HG02840 (cell line): Measurements from ENCODE around the gene GPR22.

Source experiments
- ATAC-seq: cut with Tn5 transposase; IDR thresholded peaks from one replicate; pipeline ENCODE4 v1.9.1; 2021; ENCODE audit warnings: mild to moderate bottlenecking, moderate library complexity, moderate number of reproducible peaks; ENCODE audit not compliant: unreplicated experiment, low FRiP score

GPR22 gene

GRCh38 chr7:107469929-107470328 lies at the start of gene GPR22:
Gene GPR22 (plus strand): TSS chr7:107470057. CDS start chr7:107474061, 4,004 bp downstream.
- no peak for ATAC-seq

- ATAC-seq: no peak
Observed at GRCh38 chr7:107427462-107427861, 42.4 kb upstream of the GPR22 start.

GRCh38 chr7:107428642-107429041 lies 41.2 kb upstream of the GPR22 start:
- ATAC-seq: no peak

GRCh38 chr7:107430057-107430456 lies 39.8 kb upstream of the GPR22 start:
- ATAC-seq: no peak

- ATAC-seq: no peak
Observed at GRCh38 chr7:107432261-107432660, 37.6 kb upstream of the GPR22 start.

- ATAC-seq: no peak
Observed at GRCh38 chr7:107435749-107436148, 34.1 kb upstream of the GPR22 start.

- no peak for ATAC-seq
Observed at GRCh38 chr7:107439025-107439424, 30.8 kb upstream of the GPR22 start.

- no peak for ATAC-seq
Observed at GRCh38 chr7:107441581-107442422, 28.1 kb upstream of the GPR22 start.

GRCh38 chr7:107442678-107443077 lies 27.2 kb upstream of the GPR22 start:
- ATAC-seq: no peak

- ATAC-seq: no peak
Observed at GRCh38 chr7:107446531-107446930, 23.3 kb upstream of the GPR22 start.

GRCh38 chr7:107446988-107447387 lies 22.9 kb upstream of the GPR22 start:
- ATAC-seq: no peak

GRCh38 chr7:107450970-107451369 lies 18.9 kb upstream of the GPR22 start:
- no peak for ATAC-seq

GRCh38 chr7:107453388-107453787 lies 16.5 kb upstream of the GPR22 start:
- no peak for ATAC-seq

- ATAC-seq: no peak
Observed at GRCh38 chr7:107461938-107462533, 7.8 kb upstream of the GPR22 start.

- no peak for ATAC-seq
Observed at GRCh38 chr7:107463139-107464078, 6.4 kb upstream of the GPR22 start.

GRCh38 chr7:107464666-107465226 lies 5.1 kb upstream of the GPR22 start:
- no peak for ATAC-seq

- no peak for ATAC-seq
Observed at GRCh38 chr7:107467972-107468371, 1.9 kb upstream of the GPR22 start.

GRCh38 chr7:107468824-107469223 lies 1.0 kb upstream of the GPR22 start:
- no peak for ATAC-seq

GRCh38 chr7:107471292-107472070 lies 1.6 kb downstream of the GPR22 start:
- ATAC-seq: no peak

GRCh38 chr7:107472116-107472515 lies 2.3 kb downstream of the GPR22 start:
- no peak for ATAC-seq
